Hepatocyte (in vitro differentiated cells): ENCODE measurements around the gene HHAT. TPM values are rescaled to one million over a fixed set of nuclear protein-coding genes. Genes with fewer than 3 reads are reported as not detected.

Experiments used
- DNase-seq: peaks from one replicate; pipeline ENCODE4 v3.0.0-alpha.2; 2016; ENCODE audit warnings: low spot score
- H2AFZ ChIP-seq: fragments of 200-600 bp; sonication (generic); 2 replicates; pipeline ENCODE4 v1.6.0; 2016; ENCODE audit warnings: antibody characterized with exemption, mild to moderate bottlenecking
- H3K27ac ChIP-seq: fragments of 200-600 bp; sonication (generic); 2 replicates; pipeline ENCODE4 v1.5.1; 2016; ENCODE audit warnings: mild to moderate bottlenecking
- H3K27me3 ChIP-seq: fragments of 200-600 bp; sonication (generic); 2 replicates; pipeline ENCODE4 v1.6.1; 2016
- H3K36me3 ChIP-seq: fragments of 200-600 bp; sonication (generic); replicated peaks from 2 replicates; pipeline ENCODE4 v1.5.1; 2016; ENCODE audit warnings: low read depth; ENCODE audit not compliant: insufficient read depth
- H3K4me1 ChIP-seq: fragments of 200-600 bp; sonication (generic); 2 replicates; pipeline ENCODE4 v1.5.1; 2016; ENCODE audit warnings: mild to moderate bottlenecking, moderate library complexity; ENCODE audit not compliant: insufficient read depth
- H3K4me2 ChIP-seq: fragments of 200-600 bp; sonication (generic); 2 replicates; pipeline ENCODE4 v1.6.0; 2016
- H3K4me3 ChIP-seq: fragments of 200-600 bp; sonication (generic); 2 replicates; pipeline ENCODE4 v1.5.1; 2016; ENCODE audit warnings: mild to moderate bottlenecking
- H3K79me2 ChIP-seq: fragments of 200-600 bp; sonication (generic); 2 replicates; pipeline ENCODE4 v1.6.0; 2017; ENCODE audit warnings: mild to moderate bottlenecking
- H3K9me2 ChIP-seq: fragments of 200-600 bp; sonication (generic); replicated peaks from 2 replicates; pipeline ENCODE4 v1.6.0; 2017; ENCODE audit warnings: mild to moderate bottlenecking; ENCODE audit not compliant: insufficient read depth
- H3K9me3 ChIP-seq: fragments of 200-600 bp; sonication (generic); 2 replicates; pipeline ENCODE4 v1.5.1; 2016; ENCODE audit warnings: low read depth, mild to moderate bottlenecking
- H4K20me1 ChIP-seq: fragments of 200-600 bp; sonication (generic); 2 replicates; pipeline ENCODE4 v1.6.0; 2016; ENCODE audit warnings: mild to moderate bottlenecking; ENCODE audit not compliant: insufficient read depth, poor library complexity, severe bottlenecking
- EZH2 ChIP-seq: fragments of 200-600 bp; sonication (generic); IDR thresholded peaks from 2 replicates; pipeline ENCODE4 v1.6.1; 2016; ENCODE audit warnings: antibody characterized with exemption, mild to moderate bottlenecking, borderline replicate concordance
- EZH2phosphoT487 ChIP-seq: fragments of 200-600 bp; sonication (generic); IDR thresholded peaks from one replicate; pipeline ENCODE4 v1.6.1; 2018; ENCODE audit warnings: antibody characterized with exemption, mild to moderate bottlenecking, low read depth, moderate library complexity; ENCODE audit not compliant: unreplicated experiment, severe bottlenecking
- whole genome bisulfite sequencing: methylation state at CpG from one replicate; pipeline ENCODE4 v1.1.6; 2016; ENCODE audit warnings: low lambda C conversion rate; ENCODE audit errors: missing lambda C conversion rate; 5-methylcytosine and 5-hydroxymethylcytosine counted together
- polyA plus RNA-seq: library from polyadenylated mRNA; unstranded; fragments of >200 nt; fragmentation: Nextera tagmentation; extraction: Ambion mirVana; gene quantifications from 2 replicates; pipeline ENCODE4 v1.2.1, GENCODE V29; 2016
- total RNA-seq: library from RNA; depleted of rRNA; stranded (reverse); fragments of >200 nt; gene quantifications from 2 replicates; pipeline ENCODE4 v1.2.3, GENCODE V29; 2014
- TF ChIP-seq, protein P1 (sequence below): fragments of 200-600 bp; sonication (generic); IDR thresholded peaks from 2 replicates; pipeline ENCODE4 v1.5.1; 2016; ENCODE audit warnings: antibody characterized with exemption, mild to moderate bottlenecking; ENCODE audit not compliant: poor library complexity

Gene HHAT
- total and polyA plus RNA-seq, 2 experiments from 2014 or later: 5.3 to 6.3 TPM

DNA sequence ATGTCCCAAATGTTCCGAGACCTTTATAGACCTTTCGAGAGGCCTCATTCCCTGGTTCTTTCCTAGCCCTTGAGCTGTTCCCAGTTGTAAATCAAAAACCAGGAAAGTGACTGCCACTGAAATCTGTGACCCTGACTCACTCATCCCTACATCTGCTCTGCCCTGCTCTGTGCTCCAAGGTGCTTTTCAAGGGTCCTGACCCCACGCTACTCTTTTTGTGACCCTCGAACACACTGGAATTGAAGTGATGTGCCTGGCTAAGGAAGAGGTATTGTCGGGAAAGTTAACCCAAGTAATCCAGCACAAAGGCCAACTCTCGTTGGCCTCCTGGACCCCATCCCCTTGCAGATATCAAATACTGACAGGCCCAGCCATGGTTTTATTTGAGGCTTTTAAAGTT is 244.4 kb downstream of the HHAT start:
- Histone ChIP-seq H3K9me2 (no peaks in the 10 kb centered on the region), H4K20me1 (no peaks in the 10 kb centered on the region), H3K79me2 (no peaks in the 10 kb centered on the region), H3K27ac (no peak overlapping the region), H3K4me1 (no peaks in the 10 kb centered on the region), H3K36me3 (no peaks in the 10 kb centered on the region), H3K27me3 (no peaks in the 10 kb centered on the region), H3K4me3 (no peak overlapping the region), H3K4me2 (no peak overlapping the region), H3K9me3 (no peaks in the 10 kb centered on the region), H2AFZ (no peak overlapping the region)
- WGBS: 85% methylated on average over 6 of the region's 6 CpGs
- no peak for DNase-seq
- TF ChIP-seq EZH2: no peak
- no peak for TF ChIP-seq EZH2phosphoT487
- TF ChIP-seq, protein P1, sequence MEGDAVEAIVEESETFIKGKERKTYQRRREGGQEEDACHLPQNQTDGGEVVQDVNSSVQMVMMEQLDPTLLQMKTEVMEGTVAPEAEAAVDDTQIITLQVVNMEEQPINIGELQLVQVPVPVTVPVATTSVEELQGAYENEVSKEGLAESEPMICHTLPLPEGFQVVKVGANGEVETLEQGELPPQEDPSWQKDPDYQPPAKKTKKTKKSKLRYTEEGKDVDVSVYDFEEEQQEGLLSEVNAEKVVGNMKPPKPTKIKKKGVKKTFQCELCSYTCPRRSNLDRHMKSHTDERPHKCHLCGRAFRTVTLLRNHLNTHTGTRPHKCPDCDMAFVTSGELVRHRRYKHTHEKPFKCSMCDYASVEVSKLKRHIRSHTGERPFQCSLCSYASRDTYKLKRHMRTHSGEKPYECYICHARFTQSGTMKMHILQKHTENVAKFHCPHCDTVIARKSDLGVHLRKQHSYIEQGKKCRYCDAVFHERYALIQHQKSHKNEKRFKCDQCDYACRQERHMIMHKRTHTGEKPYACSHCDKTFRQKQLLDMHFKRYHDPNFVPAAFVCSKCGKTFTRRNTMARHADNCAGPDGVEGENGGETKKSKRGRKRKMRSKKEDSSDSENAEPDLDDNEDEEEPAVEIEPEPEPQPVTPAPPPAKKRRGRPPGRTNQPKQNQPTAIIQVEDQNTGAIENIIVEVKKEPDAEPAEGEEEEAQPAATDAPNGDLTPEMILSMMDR: no peak

DNA sequence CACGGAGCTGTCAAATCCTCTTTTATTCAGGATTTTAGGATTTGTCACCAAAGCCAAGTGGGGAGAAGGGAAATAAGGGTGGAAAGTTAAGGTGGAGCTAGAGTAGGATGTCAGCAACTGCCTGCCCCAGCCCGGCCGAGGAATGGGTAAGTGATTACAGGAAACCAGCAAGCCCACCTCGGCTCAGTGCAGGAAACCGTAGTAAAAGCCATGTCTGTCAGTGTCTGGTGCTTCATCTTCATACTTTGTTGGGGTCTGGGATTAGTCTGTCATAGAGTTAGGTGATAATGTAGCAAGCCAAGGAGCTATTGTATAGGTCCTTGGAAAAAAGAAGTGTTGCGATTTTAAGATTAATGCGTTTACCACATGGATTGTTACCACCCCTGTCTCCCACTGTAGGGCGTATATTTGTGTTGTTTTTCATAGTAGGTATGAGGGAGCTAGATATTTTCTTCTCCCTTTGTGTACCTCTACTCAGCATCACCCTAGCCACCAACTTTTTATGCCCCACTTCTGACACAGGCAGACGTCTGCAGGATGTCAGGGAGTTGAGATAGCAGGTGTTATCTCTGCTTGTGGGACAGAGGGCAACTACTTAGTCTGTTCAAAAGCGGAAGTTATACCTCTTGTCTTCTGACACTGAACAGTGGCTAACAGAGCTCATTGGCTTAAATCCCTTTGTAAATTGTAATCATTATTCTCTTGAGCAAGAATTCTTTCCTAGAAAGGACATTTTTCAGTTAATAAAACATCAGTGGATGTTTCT is 253.7 kb downstream of the HHAT start:
- Histone ChIP-seq H2AFZ (no peak overlapping the region), H3K4me3 (no peak overlapping the region), H3K9me2 (no peaks in the 10 kb centered on the region), H3K27me3 (peaks cover 2% of the 10 kb centered on the region), H3K9me3 (no peaks in the 10 kb centered on the region), H4K20me1 (no peaks in the 10 kb centered on the region), H3K36me3 (no peaks in the 10 kb centered on the region), H3K4me2 (no peak overlapping the region), H3K79me2 (no peaks in the 10 kb centered on the region), H3K4me1 (no peaks in the 10 kb centered on the region), H3K27ac (no peak overlapping the region)
- 54% methylated on average over 10 of the region's 10 CpGs for WGBS
- DNase-seq: no peak
- TF ChIP-seq EZH2: no peak
- TF ChIP-seq, protein P1: no peak
- no peak for TF ChIP-seq EZH2phosphoT487

DNA sequence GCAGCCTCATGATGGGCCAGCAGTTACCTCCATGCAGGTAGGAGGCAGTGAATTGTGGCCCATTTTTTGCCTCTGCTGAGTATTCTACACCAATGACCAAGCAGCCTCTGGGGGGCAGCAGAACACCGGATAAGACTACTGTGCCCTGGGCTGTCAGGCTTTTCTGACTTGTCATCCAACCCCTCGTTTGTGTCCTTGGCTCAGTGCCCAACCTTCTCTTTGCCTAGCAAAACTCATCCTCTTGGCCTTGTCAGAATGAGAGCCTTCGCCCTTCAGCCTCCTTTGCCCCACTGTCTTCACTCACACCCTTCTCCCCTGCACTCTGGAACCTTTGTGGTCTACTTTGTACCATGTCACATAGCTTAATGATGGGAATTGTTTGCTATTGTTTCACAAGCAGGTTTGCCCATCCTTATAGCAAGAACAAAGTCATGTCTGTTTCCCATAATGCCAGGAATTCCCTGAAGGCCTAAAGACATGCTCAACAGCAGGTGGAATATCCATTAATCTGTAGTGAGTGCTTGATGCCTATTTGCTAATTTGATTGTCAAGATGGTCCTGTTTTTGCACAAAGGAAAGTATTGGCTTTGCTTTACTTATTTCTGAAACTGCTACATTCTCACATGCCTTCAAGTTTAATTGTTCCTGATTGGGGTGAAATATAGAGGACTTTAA is 255.9 kb downstream of the HHAT start:
- no peak overlapping the region for H3K4me3 ChIP-seq
- H3K79me2 ChIP-seq: no peaks in the 10 kb centered on the region
- H2AFZ ChIP-seq: no peak overlapping the region
- no peak for TF ChIP-seq EZH2phosphoT487
- TF ChIP-seq, protein P1: peak; percentile 77
- no peaks in the 10 kb centered on the region for H3K4me1 ChIP-seq
- peak; percentile 91 for DNase-seq
- H3K27me3 ChIP-seq: peaks cover 2% of the 10 kb centered on the region
- WGBS: 18% methylated on average over 3 of the region's 3 CpGs
- no peaks in the 10 kb centered on the region for H3K9me3 ChIP-seq
- H3K9me2 ChIP-seq: no peaks in the 10 kb centered on the region
- H3K4me2 ChIP-seq: no peak overlapping the region
- no peaks in the 10 kb centered on the region for H4K20me1 ChIP-seq
- H3K27ac ChIP-seq: no peak overlapping the region
- no peaks in the 10 kb centered on the region for H3K36me3 ChIP-seq
